ENCODE data around the gene BNC2.

BNC2 gene

DNA sequence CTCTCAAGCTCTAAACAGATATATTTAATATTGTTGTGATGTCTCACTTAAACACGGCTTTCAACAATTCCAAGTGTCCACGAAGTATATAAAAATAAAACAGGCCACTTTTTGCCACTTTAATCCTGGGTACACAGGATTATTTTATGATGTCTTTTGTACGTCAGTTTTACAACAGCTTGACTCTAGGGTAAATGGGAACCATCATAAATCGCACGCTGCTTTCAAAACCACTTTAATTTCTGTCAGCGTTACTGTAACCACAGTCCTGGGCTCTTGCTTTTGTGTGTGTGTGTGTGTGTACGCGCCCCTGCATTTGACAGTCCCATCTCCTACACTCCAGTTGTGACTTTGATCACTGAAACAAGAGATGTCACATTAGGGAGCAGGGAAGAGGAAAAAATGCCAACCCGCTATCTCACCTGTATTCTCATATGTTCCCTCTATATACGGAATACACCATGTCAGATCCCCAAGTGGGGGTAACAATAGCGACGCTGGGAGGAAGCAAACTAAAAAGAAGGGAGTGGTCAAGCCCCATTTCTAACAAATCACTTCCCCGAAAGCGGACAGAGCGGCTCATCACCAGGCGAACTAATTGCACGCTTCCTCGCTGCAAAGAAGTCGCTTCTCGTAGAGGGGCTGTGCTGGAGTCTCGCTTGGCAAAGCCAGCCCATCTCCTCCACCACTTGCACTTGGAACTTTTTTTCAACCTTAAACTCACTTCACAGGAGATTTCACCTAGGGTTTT is 1.2 kb downstream of the BNC2 start:
- DNase-seq (ENCODE audit: low read depth in 2 of 3, low spot score in 2 of 3): no peak

- DNase-seq (ENCODE audit: low read depth in 2 of 3, low spot score in 2 of 3): no peak
These were observed 1.8 kb downstream of the BNC2 start for GRCh38 chr9:16868701-16869100.

DNA sequence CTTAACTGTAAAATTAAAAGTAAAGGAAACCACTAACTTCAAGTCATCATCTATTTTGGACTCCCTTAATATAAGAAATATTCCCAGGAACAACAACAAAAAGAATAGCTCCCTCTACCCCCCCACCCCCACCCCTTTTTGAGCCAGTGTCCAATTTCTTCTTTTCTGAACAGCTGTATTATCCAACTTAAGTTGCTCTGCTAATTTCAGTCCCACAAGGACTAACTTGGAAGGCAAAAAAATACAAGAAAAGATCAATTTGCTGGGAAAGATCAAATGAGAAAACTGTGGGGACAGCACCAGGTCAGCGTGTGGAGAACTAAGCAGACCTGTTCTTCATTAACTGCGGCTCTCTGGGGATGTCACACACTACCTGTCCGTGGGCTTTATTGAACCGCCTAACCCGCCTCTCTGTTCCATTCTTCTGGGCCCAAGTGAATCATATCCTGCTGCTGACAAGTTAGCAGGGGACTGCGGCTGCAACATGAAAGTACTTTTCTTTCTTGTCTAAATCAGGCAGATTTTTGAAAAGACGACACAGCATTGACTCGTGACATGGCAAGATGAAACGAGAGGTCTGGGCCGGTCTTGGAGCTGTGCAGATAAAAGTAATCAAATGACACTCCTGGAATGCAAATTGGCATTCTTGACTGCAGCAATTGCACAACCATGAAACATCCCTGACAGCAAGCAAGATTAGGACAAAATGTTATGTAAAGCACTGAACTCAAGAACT is 2.7 kb downstream of the BNC2 start:
- no peak for DNase-seq (ENCODE audit: low read depth in 2 of 3, low spot score in 2 of 3)

- no peak for DNase-seq (ENCODE audit: low read depth in 2 of 3, low spot score in 2 of 3)
These were observed 3.9 kb downstream of the BNC2 start for GRCh38 chr9:16866587-16866986.

GRCh38 chr9:16864649-16865434 is 5.6 kb downstream of the BNC2 start:
- DNase-seq (ENCODE audit: low read depth in 2 of 3, low spot score in 2 of 3): no peak

DNA sequence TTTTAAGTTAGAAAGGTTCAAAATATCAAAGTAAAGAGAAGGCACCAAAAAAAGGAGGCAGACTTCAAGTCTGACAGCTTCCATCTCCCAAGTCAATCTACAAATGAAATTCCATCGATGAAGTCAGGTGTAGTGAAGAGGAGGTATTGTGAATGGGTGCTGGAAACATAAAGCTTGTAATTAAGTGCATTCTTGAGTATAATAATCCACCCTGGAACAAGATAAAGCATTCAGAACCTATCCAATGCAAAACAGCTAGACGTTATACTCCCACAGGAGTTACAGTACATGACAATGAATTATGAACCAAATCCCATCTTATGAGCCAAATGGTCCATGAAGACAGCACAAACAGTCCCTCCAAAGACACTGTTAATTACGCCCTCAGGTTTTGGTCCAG is 22.3 kb downstream of the BNC2 start:
- no peak for DNase-seq (ENCODE audit: low read depth in 2 of 3, low spot score in 2 of 3)

DNA sequence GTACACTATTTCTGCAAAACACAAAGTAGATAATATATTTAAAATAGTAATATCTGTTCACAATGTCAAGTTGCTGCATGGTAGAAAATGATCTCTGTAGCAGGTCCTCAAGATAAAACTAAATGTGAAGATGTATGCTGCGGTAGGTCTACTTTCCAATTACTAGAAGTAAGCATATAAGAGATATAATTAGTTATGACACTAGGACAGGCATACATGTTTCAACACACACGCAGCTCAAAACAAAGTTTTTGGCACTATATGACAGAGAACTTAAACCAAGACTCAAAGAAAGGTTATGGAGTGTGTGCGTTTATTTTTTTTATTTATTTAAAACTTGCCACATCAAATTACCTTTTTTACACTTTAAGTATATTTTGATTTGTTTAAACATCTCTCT is 23.5 kb downstream of the BNC2 start:
- no peak for DNase-seq (ENCODE audit: low read depth in 2 of 3, low spot score in 2 of 3)

DNA sequence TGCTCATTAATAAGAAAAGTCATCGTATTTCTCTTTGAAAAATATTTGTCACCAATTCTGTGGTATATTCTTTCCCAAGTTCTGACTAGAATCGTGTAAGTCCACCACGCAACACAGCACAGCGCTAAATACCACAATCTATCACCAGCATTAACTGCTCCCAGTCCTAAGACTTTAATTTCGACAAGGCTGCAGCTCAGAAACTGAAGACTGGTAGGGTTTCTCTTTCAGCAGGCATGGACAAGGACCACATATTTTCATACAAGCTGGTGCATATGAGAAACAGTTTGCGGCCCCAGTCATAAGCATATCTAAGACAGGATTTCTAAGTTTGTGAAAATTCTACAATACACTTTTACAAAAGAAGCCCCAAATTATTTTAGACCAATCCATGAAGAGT is 24.1 kb downstream of the BNC2 start:
- DNase-seq (ENCODE audit: low read depth in 2 of 3, low spot score in 2 of 3): no peak

- no peak for DNase-seq (ENCODE audit: low read depth in 2 of 3, low spot score in 2 of 3)
These were observed 35.7 kb downstream of the BNC2 start for GRCh38 chr9:16834817-16835216.

DNA sequence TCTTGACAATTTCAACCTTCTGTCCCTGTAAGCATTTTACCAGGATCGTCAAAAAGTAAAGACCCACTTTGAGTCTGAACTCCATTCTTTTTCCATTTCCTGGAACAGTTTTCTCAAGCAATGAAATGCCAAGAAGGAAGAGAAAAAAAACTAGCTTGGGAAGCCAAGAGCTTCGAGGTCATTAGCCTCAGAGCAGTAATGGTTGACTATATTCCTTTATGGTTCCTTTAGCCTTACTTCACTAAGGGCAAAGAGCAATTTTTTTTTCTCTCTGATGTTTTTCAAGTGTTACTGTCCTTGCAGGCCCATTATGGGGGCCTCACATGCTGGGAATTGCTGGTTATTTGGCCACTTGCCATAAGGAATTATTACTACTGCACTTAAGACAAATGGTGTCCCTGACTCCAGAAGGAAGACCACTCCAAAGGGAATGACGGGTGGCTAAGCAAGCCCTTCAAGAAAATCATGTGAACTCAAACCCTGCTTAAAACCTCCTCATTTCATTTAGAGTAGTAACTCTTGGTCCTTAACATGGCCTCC is 37.1 kb downstream of the BNC2 start:
- no peak for DNase-seq (ENCODE audit: low read depth in 2 of 3, low spot score in 2 of 3)

- no peak for DNase-seq (ENCODE audit: low read depth in 2 of 3, low spot score in 2 of 3)
These were observed 38.4 kb downstream of the BNC2 start for GRCh38 chr9:16832101-16832500.

DNA sequence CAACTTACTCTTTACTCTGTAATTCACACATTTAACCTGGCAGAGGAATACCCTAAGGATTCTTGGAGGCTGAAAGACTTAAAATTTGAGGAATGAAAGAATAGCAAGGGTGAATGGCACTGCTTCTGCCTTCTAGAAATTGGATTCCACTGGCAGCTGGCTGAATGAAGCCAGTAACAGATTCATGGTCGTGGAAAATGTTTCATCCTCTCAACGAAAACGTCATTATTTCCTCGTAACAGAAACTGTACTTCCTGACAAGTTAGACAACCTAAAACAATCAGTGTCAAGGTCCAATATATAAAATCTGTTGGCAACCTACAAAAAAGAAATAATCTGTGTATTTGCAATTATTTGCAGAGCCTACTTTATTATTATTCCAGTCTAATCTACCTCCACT is 39.7 kb downstream of the BNC2 start:
- DNase-seq (ENCODE audit: low read depth in 2 of 3, low spot score in 2 of 3): no peak

GRCh38 chr9:16828340-16829281 is 41.9 kb downstream of the BNC2 start:
- no peak for DNase-seq (ENCODE audit: low read depth in 2 of 3, low spot score in 2 of 3)

DNA sequence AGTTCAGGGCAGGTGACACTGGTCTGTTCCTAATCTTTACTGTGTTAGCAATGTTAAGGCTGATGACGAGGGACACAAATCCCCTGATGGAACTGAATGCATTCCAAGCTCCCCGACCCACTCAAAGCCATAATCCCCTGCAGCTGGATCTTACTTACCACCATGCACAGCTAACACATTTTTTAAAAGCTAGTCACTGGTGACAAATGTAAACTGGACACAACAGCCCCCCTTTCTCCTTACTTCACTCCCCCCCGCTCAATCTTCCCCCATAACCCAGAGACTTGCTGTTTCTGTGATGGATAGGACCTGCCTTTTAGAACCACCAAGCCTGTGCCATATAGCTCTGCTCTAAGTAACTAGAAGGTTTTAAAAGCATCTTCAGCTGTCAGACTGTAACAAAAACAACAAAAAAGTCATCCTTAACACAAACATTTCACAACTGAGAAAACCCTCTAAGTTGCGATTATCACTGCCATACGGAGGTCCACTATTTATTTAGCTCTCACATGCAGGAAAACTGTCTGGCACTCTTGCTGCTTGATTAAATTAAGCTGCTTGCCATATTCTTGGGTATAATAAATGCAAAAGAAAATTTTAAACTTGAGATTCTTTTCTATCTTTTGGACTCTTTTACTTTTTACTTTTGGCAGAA is 44.4 kb downstream of the BNC2 start:
- DNase-seq (ENCODE audit: low read depth in 2 of 3, low spot score in 2 of 3): no peak

DNA sequence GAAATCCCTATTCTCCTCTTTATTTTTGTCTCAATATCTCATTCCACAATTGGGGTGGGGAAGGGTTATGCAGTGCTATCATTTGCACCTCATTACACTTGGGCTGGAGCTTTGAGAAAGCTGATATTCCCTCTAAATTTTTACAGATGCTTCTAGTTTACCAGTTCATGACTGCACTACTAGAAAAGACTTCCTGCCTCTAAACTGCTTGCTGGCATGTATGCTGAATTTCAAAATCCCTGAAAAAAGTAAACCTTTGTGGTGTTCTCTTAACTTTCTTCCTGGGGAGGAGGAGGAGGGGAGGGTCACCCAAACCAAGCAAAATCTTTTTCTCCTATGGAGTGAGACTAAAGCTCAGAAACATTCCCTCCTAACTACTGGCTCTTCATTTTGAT is 45.1 kb downstream of the BNC2 start:
- no peak for DNase-seq (ENCODE audit: low read depth in 2 of 3, low spot score in 2 of 3)

- no peak for DNase-seq (ENCODE audit: low read depth in 2 of 3, low spot score in 2 of 3)
These were observed 45.7 kb downstream of the BNC2 start for GRCh38 chr9:16824545-16825330.

- no peak for DNase-seq (ENCODE audit: low read depth in 2 of 3, low spot score in 2 of 3)
These were observed 46.6 kb downstream of the BNC2 start for GRCh38 chr9:16823906-16824305.

DNA sequence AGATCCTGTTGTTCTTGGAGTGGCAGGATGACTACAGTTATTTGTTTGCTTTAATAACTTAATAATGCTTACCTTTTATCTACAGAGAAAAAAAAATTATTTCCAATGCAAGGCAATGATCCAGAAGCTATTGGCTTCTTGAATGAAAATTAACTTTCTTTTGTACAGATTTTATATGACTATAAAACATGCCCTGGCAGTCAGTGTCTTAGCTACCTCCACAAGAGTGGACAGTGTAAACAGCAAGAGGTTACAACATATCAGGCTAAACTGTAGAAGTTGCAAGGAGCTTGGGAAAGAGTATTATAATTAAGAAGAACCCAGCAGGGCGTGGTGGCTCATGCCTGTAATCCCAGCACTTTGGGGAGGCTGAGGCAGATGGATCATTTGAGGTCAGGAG is 49.1 kb downstream of the BNC2 start:
- no peak for DNase-seq (ENCODE audit: low read depth in 2 of 3, low spot score in 2 of 3)

DNA sequence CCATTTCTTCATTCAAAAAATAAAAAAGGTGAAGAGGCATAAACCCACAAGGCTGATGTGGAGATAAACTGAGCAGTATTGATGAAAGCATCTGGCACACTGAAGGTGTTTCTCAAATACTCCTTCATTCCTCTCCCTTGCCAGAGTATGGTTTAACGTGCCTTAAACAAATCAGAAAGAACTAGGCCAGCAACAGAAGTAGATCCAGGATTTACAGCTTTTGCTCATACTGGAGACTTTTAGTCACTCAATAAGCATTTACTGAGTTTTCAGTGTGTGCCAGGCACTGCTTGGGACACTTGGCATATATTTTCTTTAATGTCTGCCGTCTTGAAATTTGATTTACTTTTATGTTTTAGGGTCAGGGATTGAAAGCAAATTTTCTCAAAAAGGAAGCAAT is 53.0 kb downstream of the BNC2 start:
- no peak for DNase-seq (ENCODE audit: low read depth in 2 of 3, low spot score in 2 of 3)

Measured in activated CD8-positive, alpha-beta memory T cell treated with anti-CD3 and anti-CD28 coated beads for 48 hours (primary cell).